Cardiac muscle cell (in vitro differentiated cells and primary cell): Measurements from ENCODE around the gene LRIG3. TPM values are rescaled to one million over a fixed set of nuclear protein-coding genes. Genes with fewer than 3 reads are reported as not detected.
A peak's percentile ranks its signal among the peaks of the same experiment; 100 is the strongest.

Source experiments
- DNase-seq, 2 donors: peaks; one replicate each; pipeline versions ENCODE4 v3.0.0 to v3.0.0-alpha.2; 2010 to 2017; ENCODE audit warnings: low read depth in 1 of 2, low spot score in 1 of 2
- H3K27ac ChIP-seq: fragments of 200-600 bp; sonication (generic); 2 replicates; pipeline ENCODE4 v1.5.1; 2016
- H3K27me3 ChIP-seq: fragments of 200-600 bp; sonication (generic); 2 replicates; pipeline ENCODE4 v1.6.0; 2016; ENCODE audit warnings: control low read depth
- H3K36me3 ChIP-seq: fragments of 200-600 bp; sonication (generic); 2 replicates; pipeline ENCODE4 v1.5.1; 2016; ENCODE audit warnings: control low read depth
- H3K4me1 ChIP-seq: fragments of 200-600 bp; sonication (generic); 2 replicates; pipeline ENCODE4 v1.8.1; 2017; ENCODE audit warnings: low read depth, mild to moderate bottlenecking, mixed run types
- H3K4me3 ChIP-seq: fragments of 200-600 bp; sonication (generic); 2 replicates; pipeline ENCODE4 v1.5.1; 2016; ENCODE audit warnings: mild to moderate bottlenecking
- H3K9me3 ChIP-seq: fragments of 200-600 bp; sonication (generic); 2 replicates; pipeline ENCODE4 v1.5.1; 2017; ENCODE audit warnings: low read depth, mild to moderate bottlenecking, control low read depth
- polyA plus RNA-seq: library from polyadenylated mRNA; unstranded; fragments of >200 nt; fragmentation: Nextera tagmentation; extraction: Ambion mirVana; gene quantifications from 2 replicates; pipeline ENCODE4 v1.2.1, GENCODE V29; 2016
- total RNA-seq: library from RNA; depleted of rRNA; stranded (reverse); fragments of >200 nt; gene quantifications from 2 replicates; pipeline ENCODE4 v1.2.3, GENCODE V29; 2016
- TF ChIP-seq, protein P1 (sequence below): IDR thresholded peaks from 2 replicates; pipeline ENCODE4 v1.5.1; 2012; ENCODE audit warnings: low read depth, mild to moderate bottlenecking, low read length

Gene LRIG3
- total RNA-seq = 10.7 and 24.2 TPM in 2 replicates
- polyA plus RNA-seq = 8.5 and 14.7 TPM in 2 replicates

DNA sequence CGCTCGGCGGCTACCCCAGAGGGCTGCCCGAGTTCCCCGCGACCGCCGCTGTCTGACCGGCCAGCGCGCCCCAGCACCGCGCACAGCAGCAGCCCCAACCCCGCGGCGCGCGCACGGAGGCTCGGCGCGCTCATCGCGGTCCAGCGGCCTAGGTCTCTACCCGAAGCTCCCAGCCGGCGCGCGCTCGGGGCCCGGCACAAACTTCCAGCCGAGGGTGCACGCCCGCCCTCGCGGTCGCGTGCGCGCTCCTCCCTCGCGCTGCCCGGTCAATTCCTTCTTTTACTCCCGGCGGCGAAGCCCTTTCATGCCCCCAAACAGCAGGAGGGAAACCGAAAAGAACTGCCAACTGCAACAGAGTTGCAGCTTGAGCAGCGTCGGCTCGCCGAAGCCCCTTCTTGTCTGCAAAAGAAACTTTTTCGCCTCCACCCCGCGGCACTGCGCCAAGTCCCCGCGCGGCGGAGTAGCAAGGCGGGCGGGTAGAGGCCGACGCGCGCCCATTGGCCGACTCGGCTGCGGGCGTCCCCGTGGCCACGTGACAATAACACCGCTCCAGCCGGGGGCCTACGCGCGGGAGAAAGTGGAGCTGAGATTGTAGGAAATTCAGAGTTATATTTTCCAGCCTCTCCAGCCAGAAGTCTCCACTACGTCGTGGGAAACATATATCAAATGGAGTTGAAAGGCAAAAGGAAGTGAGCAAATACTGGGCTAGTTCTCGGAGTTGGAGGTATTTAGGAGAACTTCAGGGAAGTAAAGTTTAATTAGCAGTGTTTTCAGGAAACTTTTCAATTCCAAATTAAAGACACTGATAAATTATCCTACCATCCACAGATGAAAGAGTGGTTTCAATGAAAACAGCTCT lies at the start of gene LRIG3:
Gene LRIG3, minus strand, starts transcription at position 403 of the 859 bp plus-strand sequence. Its CDS starts 269 bp downstream, at position 134.
- TF ChIP-seq, protein P1, sequence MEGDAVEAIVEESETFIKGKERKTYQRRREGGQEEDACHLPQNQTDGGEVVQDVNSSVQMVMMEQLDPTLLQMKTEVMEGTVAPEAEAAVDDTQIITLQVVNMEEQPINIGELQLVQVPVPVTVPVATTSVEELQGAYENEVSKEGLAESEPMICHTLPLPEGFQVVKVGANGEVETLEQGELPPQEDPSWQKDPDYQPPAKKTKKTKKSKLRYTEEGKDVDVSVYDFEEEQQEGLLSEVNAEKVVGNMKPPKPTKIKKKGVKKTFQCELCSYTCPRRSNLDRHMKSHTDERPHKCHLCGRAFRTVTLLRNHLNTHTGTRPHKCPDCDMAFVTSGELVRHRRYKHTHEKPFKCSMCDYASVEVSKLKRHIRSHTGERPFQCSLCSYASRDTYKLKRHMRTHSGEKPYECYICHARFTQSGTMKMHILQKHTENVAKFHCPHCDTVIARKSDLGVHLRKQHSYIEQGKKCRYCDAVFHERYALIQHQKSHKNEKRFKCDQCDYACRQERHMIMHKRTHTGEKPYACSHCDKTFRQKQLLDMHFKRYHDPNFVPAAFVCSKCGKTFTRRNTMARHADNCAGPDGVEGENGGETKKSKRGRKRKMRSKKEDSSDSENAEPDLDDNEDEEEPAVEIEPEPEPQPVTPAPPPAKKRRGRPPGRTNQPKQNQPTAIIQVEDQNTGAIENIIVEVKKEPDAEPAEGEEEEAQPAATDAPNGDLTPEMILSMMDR = no peak
- no peaks in the 10 kb centered on the region for H3K36me3 ChIP-seq
- peak within 1 kb of the TSS; percentile 61 for H3K4me3 ChIP-seq
- no peaks in the 10 kb centered on the region for H3K9me3 ChIP-seq
- peak; percentile 94 to 96 for DNase-seq
- peak within 1 kb of the TSS; percentile 86 for H3K27ac ChIP-seq
- H3K4me1 ChIP-seq = peaks cover 43% of the 10 kb centered on the region
- no peaks in the 10 kb centered on the region for H3K27me3 ChIP-seq

GRCh38 chr12:58969237-58969636 lies 48.9 kb upstream of the LRIG3 start:
- Histone ChIP-seq H3K4me1 (no peaks in the 10 kb centered on the region), H3K27me3 (no peaks in the 10 kb centered on the region), H3K36me3 (no peaks in the 10 kb centered on the region), H3K9me3 (no peaks in the 10 kb centered on the region), H3K27ac (no peak overlapping the region), H3K4me3 (no peak overlapping the region)
- DNase-seq = no peak
- TF ChIP-seq, protein P1 = no peak

DNA sequence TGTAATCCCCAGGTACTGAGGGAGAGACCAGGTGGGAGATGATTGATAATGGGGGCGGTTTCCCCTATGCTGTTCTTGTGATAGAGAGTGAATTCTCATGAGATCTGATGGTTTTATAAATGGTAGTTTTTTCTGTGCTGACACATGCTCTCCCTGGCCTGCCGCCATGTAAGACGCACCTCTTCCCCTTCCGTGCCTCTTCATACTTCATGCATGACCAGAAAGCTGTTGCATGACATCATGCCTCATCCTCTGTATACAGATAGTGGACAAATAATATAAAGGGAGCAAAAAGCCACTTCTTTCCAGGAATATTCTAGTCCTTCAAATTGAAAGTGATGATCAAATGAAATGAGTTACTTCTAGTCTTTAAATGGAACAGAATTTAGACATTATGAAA lies 47.3 kb upstream of the LRIG3 start:
- H3K27ac ChIP-seq = no peak overlapping the region
- no peak overlapping the region for H3K4me3 ChIP-seq
- no peaks in the 10 kb centered on the region for H3K27me3 ChIP-seq
- H3K4me1 ChIP-seq = no peaks in the 10 kb centered on the region
- DNase-seq = peak in 1 of 2 donors; percentile 25
- no peaks in the 10 kb centered on the region for H3K36me3 ChIP-seq
- no peaks in the 10 kb centered on the region for H3K9me3 ChIP-seq
- TF ChIP-seq, protein P1 = no peak

DNA sequence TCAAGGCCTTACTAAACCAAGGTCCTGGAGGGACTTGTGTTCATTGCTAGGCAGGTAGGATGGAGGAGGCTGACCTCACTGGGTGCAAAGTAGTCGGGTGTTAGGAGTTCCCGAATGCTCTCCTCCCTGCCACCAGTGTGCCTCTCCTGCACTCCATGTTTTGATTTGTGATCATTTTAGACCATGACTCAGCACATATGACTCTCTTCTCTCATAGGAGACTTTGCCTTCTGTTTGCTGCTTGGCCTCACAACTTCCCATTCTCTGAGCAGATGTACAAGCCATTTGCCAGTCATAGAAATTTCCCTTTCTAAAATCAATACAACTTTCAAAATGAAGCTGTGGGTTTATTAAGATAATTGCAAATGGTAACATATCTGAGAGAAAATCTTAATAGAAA lies 46.6 kb upstream of the LRIG3 start:
- no peaks in the 10 kb centered on the region for H3K27me3 ChIP-seq
- H3K4me3 ChIP-seq = no peak overlapping the region
- H3K27ac ChIP-seq = no peak overlapping the region
- TF ChIP-seq, protein P1 = no peak
- H3K9me3 ChIP-seq = no peaks in the 10 kb centered on the region
- DNase-seq = peak in 1 of 2 donors; percentile 2
- no peaks in the 10 kb centered on the region for H3K4me1 ChIP-seq
- H3K36me3 ChIP-seq = no peaks in the 10 kb centered on the region

DNA sequence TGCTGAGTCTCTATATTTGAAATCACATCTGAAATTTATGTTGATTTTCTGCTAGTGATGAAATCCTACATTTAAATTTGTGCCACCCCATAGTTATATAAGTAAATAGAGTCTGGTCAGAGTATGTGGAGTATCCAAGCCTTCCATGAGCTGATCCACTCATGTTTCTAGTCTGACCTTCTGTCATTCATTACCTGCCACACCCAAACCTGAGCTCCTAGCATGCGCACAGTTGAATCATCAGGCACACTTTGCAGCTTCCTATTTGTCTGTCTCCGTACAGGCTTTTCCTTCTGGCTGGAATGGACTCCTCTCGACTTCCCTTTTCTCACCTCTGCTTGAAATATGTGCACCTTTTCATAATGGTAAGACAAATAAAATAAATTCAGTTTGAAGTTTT lies 45.3 kb upstream of the LRIG3 start:
- TF ChIP-seq, protein P1 = no peak
- H3K27ac ChIP-seq = no peak overlapping the region
- H3K4me1 ChIP-seq = no peaks in the 10 kb centered on the region
- no peaks in the 10 kb centered on the region for H3K9me3 ChIP-seq
- DNase-seq = no peak
- no peaks in the 10 kb centered on the region for H3K36me3 ChIP-seq
- no peaks in the 10 kb centered on the region for H3K27me3 ChIP-seq
- no peak overlapping the region for H3K4me3 ChIP-seq
